WERI-Rb-1 (cell line): Measurements from ENCODE around the gene MBD5.
A peak's percentile ranks its signal among the peaks of the same experiment; 100 is the strongest.

Source experiments
- DNase-seq: peaks from one replicate; pipeline ENCODE4 v3.0.0-alpha.2; 2020
- H3K27ac ChIP-seq: fragments of 250-450 bp; sonication (Bioruptor Pico); 2 replicates; pipeline ENCODE4 v1.5.1; 2020; ENCODE audit warnings: mild to moderate bottlenecking, moderate library complexity
- H3K27me3 ChIP-seq: fragments of 250-450 bp; sonication (Bioruptor Pico); 2 replicates; pipeline ENCODE4 v1.5.1; 2021; ENCODE audit warnings: mild to moderate bottlenecking, low read depth, moderate library complexity; ENCODE audit not compliant: insufficient read depth, severe bottlenecking
- H3K36me3 ChIP-seq: fragments of 250-450 bp; sonication (Bioruptor Pico); 2 replicates; pipeline ENCODE4 v1.5.1; 2020; ENCODE audit warnings: mild to moderate bottlenecking, moderate library complexity
- H3K4me3 ChIP-seq: 2 replicates; pipeline ENCODE4 v1.5.1; 2011; ENCODE audit warnings: low read depth, mild to moderate bottlenecking, control low read depth, low read length
- H3K9me3 ChIP-seq: fragments of 250-450 bp; sonication (Bioruptor Pico); 2 replicates; pipeline ENCODE4 v1.5.1; 2021; ENCODE audit warnings: mild to moderate bottlenecking, moderate library complexity; ENCODE audit not compliant: severe bottlenecking
- CTCF ChIP-seq: IDR thresholded peaks from 2 replicates; pipeline ENCODE4 v1.5.1; 2011; ENCODE audit warnings: low read depth, mild to moderate bottlenecking, control low read depth, inconsistent platforms, low read length

MBD5 gene

GRCh38 chr2:148519013-148519412 lies 498.1 kb downstream of the MBD5 start:
- no peaks in the 10 kb centered on the region for H3K27me3 ChIP-seq
- H3K4me3 ChIP-seq, result no peak overlapping the region
- DNase-seq, result peak; percentile 18
- TF ChIP-seq CTCF, result no peak
- no peak overlapping the region for H3K27ac ChIP-seq
- H3K9me3 ChIP-seq, result no peaks in the 10 kb centered on the region
- no peaks in the 10 kb centered on the region for H3K36me3 ChIP-seq

GRCh38 chr2:148521181-148521580 lies 500.3 kb downstream of the MBD5 start:
- Histone ChIP-seq H3K27ac (no peak overlapping the region), H3K36me3 (no peaks in the 10 kb centered on the region), H3K27me3 (no peaks in the 10 kb centered on the region), H3K9me3 (no peaks in the 10 kb centered on the region), H3K4me3 (no peak overlapping the region)
- DNase-seq, result no peak
- no peak for TF ChIP-seq CTCF

- Histone ChIP-seq H3K27me3 (no peaks in the 10 kb centered on the region), H3K9me3 (no peaks in the 10 kb centered on the region), H3K36me3 (no peaks in the 10 kb centered on the region), H3K27ac (no peak overlapping the region), H3K4me3 (no peak overlapping the region)
- TF ChIP-seq CTCF, result no peak
- DNase-seq, result no peak
These were observed 502.4 kb downstream of the MBD5 start for GRCh38 chr2:148523315-148523714.

- Histone ChIP-seq H3K27ac (no peak overlapping the region), H3K4me3 (no peak overlapping the region), H3K9me3 (no peaks in the 10 kb centered on the region), H3K36me3 (no peaks in the 10 kb centered on the region), H3K27me3 (no peaks in the 10 kb centered on the region)
- no peak for DNase-seq
- TF ChIP-seq CTCF, result no peak
These were observed 503.6 kb downstream of the MBD5 start for GRCh38 chr2:148524519-148524919.

- Histone ChIP-seq H3K4me3 (no peak overlapping the region), H3K36me3 (no peaks in the 10 kb centered on the region), H3K27ac (no peak overlapping the region), H3K9me3 (no peaks in the 10 kb centered on the region), H3K27me3 (no peaks in the 10 kb centered on the region)
- TF ChIP-seq CTCF, result no peak
- DNase-seq, result no peak
These were observed 504.2 kb downstream of the MBD5 start for GRCh38 chr2:148525130-148525529.

GRCh38 chr2:148526509-148527346 lies 505.8 kb downstream of the MBD5 start:
- DNase-seq, result no peak
- no peak overlapping the region for H3K27ac ChIP-seq
- no peak overlapping the region for H3K4me3 ChIP-seq
- TF ChIP-seq CTCF, result no peak
- no peaks in the 10 kb centered on the region for H3K27me3 ChIP-seq
- H3K36me3 ChIP-seq, result no peaks in the 10 kb centered on the region
- H3K9me3 ChIP-seq, result no peaks in the 10 kb centered on the region
